GM23338 (cell line): ENCODE results near the gene ZNF8. TPM values are rescaled to one million over a fixed set of nuclear protein-coding genes. Genes with fewer than 3 reads are reported as not detected.

ENCODE experiments used
- ATAC-seq: fragments of 200-7000 bp; cut with Tn5 transposase; 3 replicates; pipeline ENCODE4 v1.9.1; 2020
- DNase-seq: peaks from one replicate; pipeline ENCODE4 v3.0.0-alpha.2; 2015; ENCODE audit warnings: low spot score
- H2AFZ ChIP-seq: fragments of 200-600 bp; sonication (generic); 2 replicates; pipeline ENCODE4 v1.8.0; 2016; ENCODE audit warnings: antibody characterized with exemption, mild to moderate bottlenecking, moderate library complexity
- H3F3A ChIP-seq: fragments of 200-600 bp; sonication (generic); replicated peaks from 2 replicates; pipeline ENCODE4 v1.8.0; 2017; ENCODE audit warnings: antibody characterized with exemption, mixed run types, low read depth
- H3K27ac ChIP-seq: fragments of 200-600 bp; sonication (generic); 2 replicates; pipeline ENCODE4 v1.6.1; 2016; ENCODE audit warnings: low read depth
- H3K27me3 ChIP-seq: fragments of 200-600 bp; sonication (generic); 2 replicates; pipeline ENCODE4 v1.8.0; 2016; ENCODE audit warnings: mild to moderate bottlenecking, mixed run types, moderate library complexity; ENCODE audit not compliant: insufficient read depth
- H3K36me3 ChIP-seq: fragments of 200-600 bp; sonication (generic); 2 replicates; pipeline ENCODE4 v1.8.0; 2016; ENCODE audit warnings: mild to moderate bottlenecking; ENCODE audit not compliant: insufficient read depth
- H3K4me1 ChIP-seq: fragments of 200-600 bp; sonication (generic); 2 replicates; pipeline ENCODE4 v1.8.0; 2016; ENCODE audit warnings: mild to moderate bottlenecking, moderate library complexity; ENCODE audit not compliant: insufficient read depth
- H3K4me2 ChIP-seq: fragments of 200-600 bp; sonication (generic); 2 replicates; pipeline ENCODE4 v1.7.1; 2017; ENCODE audit warnings: mixed run types
- H3K4me3 ChIP-seq: fragments of 200-600 bp; sonication (generic); 2 replicates; pipeline ENCODE4 v1.6.1; 2016; ENCODE audit warnings: mixed run types
- H3K79me2 ChIP-seq: fragments of 200-600 bp; sonication (generic); replicated peaks from 2 replicates; pipeline ENCODE4 v1.8.0; 2017; ENCODE audit warnings: mild to moderate bottlenecking; ENCODE audit not compliant: insufficient read depth
- H3K9me2 ChIP-seq: fragments of 200-600 bp; sonication (generic); 2 replicates; pipeline ENCODE4 v1.8.0; 2017; ENCODE audit not compliant: insufficient read depth
- H4K20me1 ChIP-seq: fragments of 200-600 bp; sonication (generic); replicated peaks from 2 replicates; pipeline ENCODE4 v1.8.0; 2017; ENCODE audit warnings: mild to moderate bottlenecking; ENCODE audit not compliant: insufficient read depth
- H3K27ac Mint-ChIP-seq: 2 replicates; pipeline ENCODE4 v1.8.0; 2020; ENCODE audit warnings: inconsistent platforms, mild to moderate bottlenecking, moderate library complexity, mixed read lengths
- H3K27me3 Mint-ChIP-seq: 3 replicates; pipeline ENCODE4 v1.8.0; 2022; ENCODE audit warnings: low read depth, mild to moderate bottlenecking, moderate library complexity, mixed read lengths, inconsistent platforms; ENCODE audit not compliant: insufficient read depth, poor library complexity
- H3K36me3 Mint-ChIP-seq: 3 replicates; pipeline ENCODE4 v1.8.0; 2021; ENCODE audit warnings: low read depth, mild to moderate bottlenecking, inconsistent platforms, moderate library complexity, mixed read lengths
- H3K4me1 Mint-ChIP-seq: 3 replicates; pipeline ENCODE4 v1.8.0; 2020; ENCODE audit warnings: mild to moderate bottlenecking, inconsistent platforms, mixed read lengths
- H3K4me3 Mint-ChIP-seq: 3 replicates; pipeline ENCODE4 v1.8.0; 2021; ENCODE audit warnings: moderate library complexity, mild to moderate bottlenecking, inconsistent platforms, mixed read lengths
- H3K9me3 Mint-ChIP-seq: 3 replicates; pipeline ENCODE4 v1.8.0; 2020; ENCODE audit warnings: moderate library complexity, mild to moderate bottlenecking, inconsistent platforms, mixed read lengths
- CREB1 ChIP-seq: fragments of 250-450 bp; sonication (Bioruptor Pico); IDR thresholded peaks from 2 replicates; pipeline ENCODE4 v1.5.0; 2020; ENCODE audit warnings: low read depth, mild to moderate bottlenecking, moderate library complexity
- CTCF ChIP-seq, 2 experiments: fragments of 200-600 bp in 1 of 2; sonication (generic) in 1 of 2; conservative IDR thresholded peaks; 2 replicates each; pipeline versions ENCODE4 v1.5.1 to v1.6.1; 2016 to 2017; ENCODE audit warnings: antibody characterized with exemption in 2 of 2, low read depth in 2 of 2, mild to moderate bottlenecking in 2 of 2, moderate library complexity in 1 of 2
- ETS1 ChIP-seq: IDR thresholded peaks from 2 replicates; pipeline ENCODE4 v1.6.1; 2016; ENCODE audit warnings: antibody characterized with exemption
- EZH2 ChIP-seq: fragments of 200-600 bp; sonication (generic); IDR thresholded peaks from one replicate; pipeline ENCODE4 v1.8.0; 2017; ENCODE audit warnings: antibody characterized with exemption, mild to moderate bottlenecking, low read depth; ENCODE audit not compliant: unreplicated experiment
- EZH2phosphoT487 ChIP-seq: fragments of 200-600 bp; sonication (generic); IDR thresholded peaks from one replicate; pipeline ENCODE4 v1.8.1; 2018; ENCODE audit warnings: antibody characterized with exemption; ENCODE audit not compliant: unreplicated experiment
- JUNB ChIP-seq: IDR thresholded peaks from one replicate; pipeline ENCODE4 v1.6.1; 2016; ENCODE audit warnings: antibody characterized with exemption; ENCODE audit not compliant: unreplicated experiment
- NANOG ChIP-seq: IDR thresholded peaks from 2 replicates; pipeline ENCODE4 v1.6.1; 2016; ENCODE audit warnings: antibody characterized with exemption, borderline replicate concordance
- POLR2AphosphoS5 ChIP-seq: IDR thresholded peaks from 2 replicates; pipeline ENCODE4 v1.6.1; 2016; ENCODE audit warnings: antibody characterized with exemption, low read depth
- STAT1 ChIP-seq: IDR thresholded peaks from one replicate; pipeline ENCODE4 v1.6.1; 2016; ENCODE audit warnings: antibody characterized with exemption; ENCODE audit not compliant: unreplicated experiment
- ZNF114 ChIP-seq: fragments of 250-450 bp; sonication (Bioruptor Pico); IDR thresholded peaks from 2 replicates; pipeline ENCODE4 v1.5.0; 2020; ENCODE audit warnings: mild to moderate bottlenecking, moderate library complexity
- ZNF331 ChIP-seq: fragments of 250-450 bp; sonication (Bioruptor Pico); IDR thresholded peaks from 2 replicates; pipeline ENCODE4 v1.5.0; 2020; ENCODE audit warnings: low read depth, mild to moderate bottlenecking, moderate library complexity
- ZNF462 ChIP-seq: fragments of 250-450 bp; sonication (Bioruptor Pico); IDR thresholded peaks from 2 replicates; pipeline ENCODE4 v1.5.0; 2020; ENCODE audit warnings: mild to moderate bottlenecking, moderate library complexity
- polyA plus RNA-seq: library from polyadenylated mRNA; unstranded; fragments of >200 nt; fragmentation: Nextera tagmentation; extraction: Ambion mirVana; gene quantifications from 2 replicates; pipeline ENCODE4 v1.2.1, GENCODE V29; 2016
- total RNA-seq: library from RNA; depleted of rRNA; stranded (reverse); fragments of >200 nt; shearing (Covaris generic); gene quantifications from 2 replicates; pipeline ENCODE4 v1.2.3, GENCODE V29; 2014
- TF ChIP-seq, protein P1 (sequence below): IDR thresholded peaks from one replicate; pipeline ENCODE4 v1.6.1; 2018; ENCODE audit warnings: antibody characterized with exemption; ENCODE audit not compliant: unreplicated experiment

Gene ZNF8
- total and polyA plus RNA-seq, 2 experiments from 2014 or later: 4.3 to 30.3 TPM

DNA sequence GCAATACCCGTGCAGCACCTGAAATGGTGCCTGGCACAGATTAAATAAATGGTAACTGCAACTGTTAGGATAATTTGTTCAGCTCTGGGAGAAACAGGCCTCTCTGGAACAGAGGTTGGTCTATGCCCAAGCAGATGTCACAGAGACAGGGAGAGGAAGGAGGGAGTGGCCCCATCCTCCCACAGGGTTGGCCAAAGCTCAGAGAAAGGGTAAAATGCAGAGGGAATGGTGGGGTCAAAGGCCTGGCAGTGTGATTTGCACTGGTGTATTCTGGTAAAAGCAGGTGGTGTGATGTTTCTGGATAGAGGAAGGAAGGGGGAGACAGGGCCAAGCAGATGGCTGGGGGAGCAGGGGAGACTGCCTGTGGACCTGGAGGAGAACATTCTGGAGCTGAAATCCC lies 57.5 kb downstream of the ZNF8 start:
- Histone ChIP-seq H3K4me3 (no peak overlapping the region), H2AFZ (no peak overlapping the region), H3K27me3 (no peaks in the 10 kb centered on the region), H4K20me1 (peaks cover 4% of the 10 kb centered on the region; the same call in 1 of the 2 replicates), H3K27ac (no peak overlapping the region), H3K79me2 (no peaks in the 10 kb centered on the region), H3K4me2 (no peak overlapping the region), H3K36me3 (no peaks in the 10 kb centered on the region), H3K9me2 (no peaks in the 10 kb centered on the region), H3F3A (no peaks in the 10 kb centered on the region), H3K4me1 (no peaks in the 10 kb centered on the region)
- Mint-ChIP-seq H3K27ac (no peak overlapping the region), H3K4me3 (no peak overlapping the region), H3K9me3 (peaks cover 3% of the 10 kb centered on the region; the same call in 1 of the 3 replicates), H3K27me3 (peaks cover 3% of the 10 kb centered on the region), H3K4me1 (no peaks in the 10 kb centered on the region; the same call in 2 of the 3 replicates), H3K36me3 (peaks cover 28% of the 10 kb centered on the region)
- ATAC-seq (no peak), DNase-seq (no peak)
- TF ChIP-seq, protein P1, sequence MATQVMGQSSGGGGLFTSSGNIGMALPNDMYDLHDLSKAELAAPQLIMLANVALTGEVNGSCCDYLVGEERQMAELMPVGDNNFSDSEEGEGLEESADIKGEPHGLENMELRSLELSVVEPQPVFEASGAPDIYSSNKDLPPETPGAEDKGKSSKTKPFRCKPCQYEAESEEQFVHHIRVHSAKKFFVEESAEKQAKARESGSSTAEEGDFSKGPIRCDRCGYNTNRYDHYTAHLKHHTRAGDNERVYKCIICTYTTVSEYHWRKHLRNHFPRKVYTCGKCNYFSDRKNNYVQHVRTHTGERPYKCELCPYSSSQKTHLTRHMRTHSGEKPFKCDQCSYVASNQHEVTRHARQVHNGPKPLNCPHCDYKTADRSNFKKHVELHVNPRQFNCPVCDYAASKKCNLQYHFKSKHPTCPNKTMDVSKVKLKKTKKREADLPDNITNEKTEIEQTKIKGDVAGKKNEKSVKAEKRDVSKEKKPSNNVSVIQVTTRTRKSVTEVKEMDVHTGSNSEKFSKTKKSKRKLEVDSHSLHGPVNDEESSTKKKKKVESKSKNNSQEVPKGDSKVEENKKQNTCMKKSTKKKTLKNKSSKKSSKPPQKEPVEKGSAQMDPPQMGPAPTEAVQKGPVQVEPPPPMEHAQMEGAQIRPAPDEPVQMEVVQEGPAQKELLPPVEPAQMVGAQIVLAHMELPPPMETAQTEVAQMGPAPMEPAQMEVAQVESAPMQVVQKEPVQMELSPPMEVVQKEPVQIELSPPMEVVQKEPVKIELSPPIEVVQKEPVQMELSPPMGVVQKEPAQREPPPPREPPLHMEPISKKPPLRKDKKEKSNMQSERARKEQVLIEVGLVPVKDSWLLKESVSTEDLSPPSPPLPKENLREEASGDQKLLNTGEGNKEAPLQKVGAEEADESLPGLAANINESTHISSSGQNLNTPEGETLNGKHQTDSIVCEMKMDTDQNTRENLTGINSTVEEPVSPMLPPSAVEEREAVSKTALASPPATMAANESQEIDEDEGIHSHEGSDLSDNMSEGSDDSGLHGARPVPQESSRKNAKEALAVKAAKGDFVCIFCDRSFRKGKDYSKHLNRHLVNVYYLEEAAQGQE: no peak
- no peak for TF ChIP-seq NANOG
- TF ChIP-seq CTCF (conservative IDR thresholded peaks at IDR 0.05; ENCODE audit: low read depth in 2 of 2): no peak
- TF ChIP-seq ETS1: no peak
- TF ChIP-seq EZH2phosphoT487: no peak
- no peak for TF ChIP-seq ZNF462 (CRISPR knock-in tag)
- no peak for TF ChIP-seq STAT1
- no peak for TF ChIP-seq EZH2
- TF ChIP-seq ZNF331 (CRISPR knock-in tag): no peak
- TF ChIP-seq ZNF114 (CRISPR knock-in tag): no peak
- no peak for TF ChIP-seq POLR2AphosphoS5
- TF ChIP-seq CREB1 (CRISPR knock-in tag): no peak
- TF ChIP-seq JUNB: no peak
